HEK293T (cell line): ENCODE measurements around the gene RPS6KA5.

ENCODE experiments used
- CTCF ChIA-PET: fragments of 350-600 bp; formaldehyde crosslinking; extraction: SDS; loops from one replicate; lab custom pipeline; 2021; ENCODE audit warnings: antibody characterized with exemption, inconsistent platforms; lab: Yijun Ruan, JAX
- POLR2A ChIA-PET: fragments of 350-600 bp; formaldehyde crosslinking; extraction: SDS; loops from one replicate; lab custom pipeline; 2020; ENCODE audit warnings: antibody characterized with exemption, inconsistent platforms; lab: Yijun Ruan, JAX
- DNase-seq: peaks from one replicate; pipeline ENCODE4 v3.0.0; 2012; ENCODE audit warnings: mixed read lengths; ENCODE audit errors: extremely low spot score
- ARNT ChIP-seq: fragments of 450-650 bp; IDR thresholded peaks from 2 replicates; pipeline ENCODE4 v1.6.1; 2017; ENCODE audit warnings: mild to moderate bottlenecking
- BHLHE40 ChIP-seq: fragments of 450-650 bp; IDR thresholded peaks from 2 replicates; pipeline ENCODE4 v1.6.1; 2016; ENCODE audit warnings: mild to moderate bottlenecking, moderate library complexity, borderline replicate concordance
- CTBP1 ChIP-seq: fragments of 450-650 bp; IDR thresholded peaks from 2 replicates; pipeline ENCODE4 v1.6.1; 2016; ENCODE audit warnings: borderline replicate concordance
- ELF4 ChIP-seq: fragments of 450-650 bp; IDR thresholded peaks from 2 replicates; pipeline ENCODE4 v1.6.1; 2017; ENCODE audit warnings: antibody characterized with exemption
- FOXA1 ChIP-seq: fragments of 450-650 bp; IDR thresholded peaks from 2 replicates; pipeline ENCODE4 v1.6.1; 2016; ENCODE audit warnings: mild to moderate bottlenecking
- FOXK2 ChIP-seq: fragments of 450-650 bp; IDR thresholded peaks from 2 replicates; pipeline ENCODE4 v1.6.1; 2016; ENCODE audit warnings: mild to moderate bottlenecking
- FOXM1 ChIP-seq: fragments of 450-650 bp; IDR thresholded peaks from 2 replicates; pipeline ENCODE4 v1.6.1; 2017; ENCODE audit warnings: mild to moderate bottlenecking, borderline replicate concordance
- HDGF ChIP-seq: fragments of 450-650 bp; IDR thresholded peaks from 2 replicates; pipeline ENCODE4 v1.6.1; 2017; ENCODE audit warnings: antibody characterized with exemption, borderline replicate concordance
- L3MBTL2 ChIP-seq: fragments of 450-650 bp; conservative IDR thresholded peaks from 2 replicates; pipeline ENCODE4 v1.6.1; 2016; ENCODE audit warnings: mild to moderate bottlenecking
- LEF1 ChIP-seq: fragments of 450-650 bp; IDR thresholded peaks from 2 replicates; pipeline ENCODE4 v1.6.1; 2017; ENCODE audit warnings: mild to moderate bottlenecking, borderline replicate concordance
- NFRKB ChIP-seq: fragments of 450-650 bp; IDR thresholded peaks from 2 replicates; pipeline ENCODE4 v1.6.1; 2016; ENCODE audit warnings: mild to moderate bottlenecking, moderate library complexity
- PKNOX1 ChIP-seq: fragments of 450-650 bp; IDR thresholded peaks from 2 replicates; pipeline ENCODE4 v1.6.1; 2016
- SP1 ChIP-seq: fragments of 450-650 bp; IDR thresholded peaks from 2 replicates; pipeline ENCODE4 v1.6.1; 2017
- SUZ12 ChIP-seq: fragments of 450-650 bp; IDR thresholded peaks from 2 replicates; pipeline ENCODE4 v1.6.1; 2016; ENCODE audit warnings: mild to moderate bottlenecking
- TARDBP ChIP-seq: fragments of 450-650 bp; IDR thresholded peaks from 2 replicates; pipeline ENCODE4 v1.6.1; 2016
- ZNF384 ChIP-seq: fragments of 450-650 bp; IDR thresholded peaks from 2 replicates; pipeline ENCODE4 v1.6.1; 2016

RPS6KA5 gene

GRCh38 chr14:91082282-91082681 is 21.8 kb upstream of the RPS6KA5 start:
- no peak for DNase-seq
- ChIA-PET POLR2A (interaction anchor here (1.5 kb wide), 1 partner anchor 22 kb away, joined by 3 read pairs; the partner anchor contains the start of gene RPS6KA5), CTCF (no interaction called here)
- TF ChIP-seq HDGF, result no peak
- no peak for TF ChIP-seq FOXK2
- TF ChIP-seq ZNF384, result no peak
- no peak for TF ChIP-seq L3MBTL2
- TF ChIP-seq CTBP1, result no peak
- TF ChIP-seq SP1, result no peak
- no peak for TF ChIP-seq ARNT

- no peak for DNase-seq
- no peak for TF ChIP-seq CTBP1
- TF ChIP-seq TARDBP, result no peak
- TF ChIP-seq ARNT, result no peak
- TF ChIP-seq FOXK2, result no peak
- no peak for TF ChIP-seq LEF1
- TF ChIP-seq FOXM1, result no peak
- TF ChIP-seq NFRKB, result no peak
- TF ChIP-seq ZNF384, result no peak
- TF ChIP-seq L3MBTL2, result no peak
- TF ChIP-seq SP1, result no peak
- no peak for TF ChIP-seq PKNOX1
- TF ChIP-seq ELF4, result no peak
- TF ChIP-seq SUZ12, result no peak
- TF ChIP-seq HDGF, result no peak
- ChIA-PET CTCF (no interaction called here), POLR2A (no interaction called here)
Measured at GRCh38 chr14:91080071-91080470, 19.6 kb upstream of the RPS6KA5 start.

GRCh38 chr14:91078095-91078737 is 17.8 kb upstream of the RPS6KA5 start:
- TF ChIP-seq ELF4 (no peak), L3MBTL2 (no peak), LEF1 (no peak), FOXM1 (no peak), TARDBP (no peak), HDGF (no peak), NFRKB (no peak), PKNOX1 (no peak), ARNT (no peak), SP1 (no peak), FOXA1 (no peak)
- POLR2A ChIA-PET, result interaction anchor here (1.1 kb wide), 1 partner anchor 17 kb away, joined by 4 read pairs; the partner anchor contains the start of gene RPS6KA5
- CTCF ChIA-PET, result interaction anchor here (0.6 kb wide), 1 partner anchor 46 kb away, joined by 8 read pairs; no protein-coding TSS in a partner anchor
- DNase-seq, result no peak

GRCh38 chr14:91075553-91075952 is 15.1 kb upstream of the RPS6KA5 start:
- no peak for DNase-seq
- ChIA-PET CTCF (no interaction called here), POLR2A (interaction anchor here (1.6 kb wide), 1 partner anchor 14 kb away, joined by 3 read pairs; the partner anchor contains the start of gene RPS6KA5)
- TF ChIP-seq LEF1, result no peak

- CTCF ChIA-PET, result no interaction called here
- POLR2A ChIA-PET, result no interaction called here
- no peak for DNase-seq
- TF ChIP-seq L3MBTL2 (no peak), ARNT (no peak), SUZ12 (no peak), TARDBP (no peak), PKNOX1 (no peak), SP1 (no peak), NFRKB (no peak), FOXA1 (no peak), HDGF (no peak)
Measured at GRCh38 chr14:91070572-91070971, 10.1 kb upstream of the RPS6KA5 start.

- CTCF ChIA-PET, result no interaction called here
Measured at GRCh38 chr14:91068642-91069041, 8.2 kb upstream of the RPS6KA5 start.

More at GRCh38 chr14:91068642-91069041, 8.2 kb upstream of the RPS6KA5 start:
- no peak for TF ChIP-seq HDGF
- TF ChIP-seq NFRKB, result no peak
- TF ChIP-seq FOXM1, result no peak
- no peak for TF ChIP-seq PKNOX1
- no peak for TF ChIP-seq FOXA1
- TF ChIP-seq BHLHE40, result no peak
- TF ChIP-seq TARDBP, result no peak
- TF ChIP-seq FOXK2, result no peak
- TF ChIP-seq CTBP1, result no peak
- no peak for TF ChIP-seq SUZ12
- TF ChIP-seq ELF4, result no peak
- TF ChIP-seq ZNF384, result no peak
- no peak for TF ChIP-seq SP1
- POLR2A ChIA-PET, result no interaction called here
- no peak for DNase-seq
